Stimulated activated memory B cell treated with anti-CD40 and anti-IgM and Interleukin-4, amounts not matched to agents 10 μg/mL and 1 μg/mL and 100 μg/mL, for 72 hours (primary cell): Measurements from ENCODE around the gene CAMK1D.

ENCODE experiments used
- ATAC-seq: fragments of 150-1000 bp; cut with Tn5 transposase; 2 replicates; pipeline ENCODE4 v1.10.0; 2021
- H3K27ac Mint-ChIP-seq: one replicate; pipeline ENCODE4 v1.8.0; 2022; ENCODE audit warnings: mild to moderate bottlenecking, mixed read lengths
- H3K27me3 Mint-ChIP-seq: one replicate; pipeline ENCODE4 v1.8.0; 2022; ENCODE audit warnings: mixed read lengths
- H3K36me3 Mint-ChIP-seq: one replicate; pipeline ENCODE4 v1.8.0; 2022; ENCODE audit warnings: mixed read lengths
- H3K4me1 Mint-ChIP-seq: one replicate; pipeline ENCODE4 v1.8.0; 2022; ENCODE audit warnings: mixed read lengths
- H3K4me3 Mint-ChIP-seq: one replicate; pipeline ENCODE4 v1.8.0; 2022; ENCODE audit warnings: mild to moderate bottlenecking, moderate library complexity, mixed read lengths
- H3K9me3 Mint-ChIP-seq: one replicate; pipeline ENCODE4 v1.8.0; 2022; ENCODE audit warnings: mixed read lengths

Gene CAMK1D

GRCh38 chr10:12665501-12665900, 316.2 kb downstream of the CAMK1D start:
- ATAC-seq, result no peak
- Mint-ChIP-seq H3K36me3 (peaks cover 43% of the 10 kb centered on the region), H3K27me3 (no peaks in the 10 kb centered on the region)

GRCh38 chr10:12667052-12667451, 317.7 kb downstream of the CAMK1D start:
- Mint-ChIP-seq H3K27ac (no peak overlapping the region), H3K9me3 (no peaks in the 10 kb centered on the region), H3K27me3 (no peaks in the 10 kb centered on the region), H3K4me3 (no peak overlapping the region), H3K4me1 (no peaks in the 10 kb centered on the region), H3K36me3 (peaks cover 53% of the 10 kb centered on the region)
- ATAC-seq, result no peak

More at GRCh38 chr10:12665501-12665900, 316.2 kb downstream of the CAMK1D start:
- no peak overlapping the region for H3K27ac Mint-ChIP-seq
- peaks cover 6% of the 10 kb centered on the region for H3K4me1 Mint-ChIP-seq
- H3K9me3 Mint-ChIP-seq, result no peaks in the 10 kb centered on the region
- H3K4me3 Mint-ChIP-seq, result no peak overlapping the region

GRCh38 chr10:12668634-12669033, 319.3 kb downstream of the CAMK1D start:
- peaks cover 53% of the 10 kb centered on the region for H3K36me3 Mint-ChIP-seq

GRCh38 chr10:12670004-12670403, 320.7 kb downstream of the CAMK1D start:
- Mint-ChIP-seq H3K4me3 (no peak overlapping the region), H3K27ac (no peak overlapping the region), H3K36me3 (peaks cover 53% of the 10 kb centered on the region), H3K4me1 (no peaks in the 10 kb centered on the region), H3K9me3 (no peaks in the 10 kb centered on the region), H3K27me3 (no peaks in the 10 kb centered on the region)
- no peak for ATAC-seq

More at GRCh38 chr10:12668634-12669033, 319.3 kb downstream of the CAMK1D start:
- no peak overlapping the region for H3K27ac Mint-ChIP-seq
- ATAC-seq, result no peak
- no peaks in the 10 kb centered on the region for H3K27me3 Mint-ChIP-seq
- no peak overlapping the region for H3K4me3 Mint-ChIP-seq
- H3K9me3 Mint-ChIP-seq, result no peaks in the 10 kb centered on the region
- H3K4me1 Mint-ChIP-seq, result no peaks in the 10 kb centered on the region

DNA sequence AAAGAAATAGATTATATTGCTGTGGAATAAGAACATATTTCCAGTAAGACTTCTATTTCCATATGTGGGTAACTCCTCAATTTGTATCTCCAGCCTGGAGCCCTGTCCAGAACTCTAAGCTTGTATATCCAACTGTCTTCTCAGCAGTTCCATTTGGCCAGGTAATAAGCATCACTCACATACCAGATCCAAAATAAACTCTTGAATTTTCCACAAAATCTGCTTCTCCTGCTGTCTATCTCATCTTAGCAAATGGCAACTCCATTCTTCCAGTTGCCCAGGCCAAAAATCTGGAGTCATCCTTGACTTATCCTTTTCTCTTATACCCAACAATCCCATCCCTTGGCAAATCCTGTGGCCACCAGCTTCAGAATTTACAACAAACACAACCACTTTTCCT, 325.8 kb downstream of the CAMK1D start:
- H3K4me3 Mint-ChIP-seq, result no peak overlapping the region
- peaks cover 48% of the 10 kb centered on the region for H3K36me3 Mint-ChIP-seq
- peak overlapping the region; percentile 8 for H3K27ac Mint-ChIP-seq
- H3K4me1 Mint-ChIP-seq, result peaks cover 13% of the 10 kb centered on the region
- H3K9me3 Mint-ChIP-seq, result no peaks in the 10 kb centered on the region
- no peak for ATAC-seq
- H3K27me3 Mint-ChIP-seq, result no peaks in the 10 kb centered on the region

DNA sequence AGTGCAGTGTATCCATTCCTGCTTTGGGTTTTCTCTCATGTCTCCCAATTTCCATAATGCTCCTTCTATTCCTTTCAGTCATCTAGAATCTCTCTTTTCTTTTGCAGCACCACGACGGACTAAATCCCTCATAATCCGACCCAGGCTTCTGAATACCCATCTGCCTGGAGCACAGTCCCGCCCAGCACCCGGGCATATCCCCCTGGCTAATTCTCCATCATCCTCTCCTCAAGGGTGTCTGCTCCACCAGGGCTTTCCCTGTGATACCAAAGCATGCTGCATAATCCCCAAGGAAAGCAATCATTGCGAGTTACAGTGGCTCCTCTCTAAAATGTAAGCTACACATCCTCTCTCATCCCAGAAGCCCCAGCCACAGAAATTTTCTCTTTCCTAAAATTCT, 330.3 kb downstream of the CAMK1D start:
- H3K36me3 Mint-ChIP-seq, result peaks cover 47% of the 10 kb centered on the region
- no peak for ATAC-seq
- no peaks in the 10 kb centered on the region for H3K9me3 Mint-ChIP-seq
- H3K27ac Mint-ChIP-seq, result no peak overlapping the region
- no peaks in the 10 kb centered on the region for H3K27me3 Mint-ChIP-seq
- H3K4me3 Mint-ChIP-seq, result no peak overlapping the region
- peaks cover 29% of the 10 kb centered on the region for H3K4me1 Mint-ChIP-seq

GRCh38 chr10:12681252-12681651, 331.9 kb downstream of the CAMK1D start:
- no peak overlapping the region for H3K27ac Mint-ChIP-seq
- ATAC-seq, result no peak
- H3K9me3 Mint-ChIP-seq, result no peaks in the 10 kb centered on the region
- no peak overlapping the region for H3K4me3 Mint-ChIP-seq
- H3K4me1 Mint-ChIP-seq, result peaks cover 23% of the 10 kb centered on the region
- H3K36me3 Mint-ChIP-seq, result peaks cover 37% of the 10 kb centered on the region
- H3K27me3 Mint-ChIP-seq, result no peaks in the 10 kb centered on the region

GRCh38 chr10:12684784-12685183, 335.4 kb downstream of the CAMK1D start:
- Mint-ChIP-seq H3K9me3 (no peaks in the 10 kb centered on the region), H3K4me3 (no peak overlapping the region), H3K36me3 (peaks cover 15% of the 10 kb centered on the region), H3K27me3 (no peaks in the 10 kb centered on the region), H3K4me1 (peaks cover 16% of the 10 kb centered on the region), H3K27ac (no peak overlapping the region)
- no peak for ATAC-seq

DNA sequence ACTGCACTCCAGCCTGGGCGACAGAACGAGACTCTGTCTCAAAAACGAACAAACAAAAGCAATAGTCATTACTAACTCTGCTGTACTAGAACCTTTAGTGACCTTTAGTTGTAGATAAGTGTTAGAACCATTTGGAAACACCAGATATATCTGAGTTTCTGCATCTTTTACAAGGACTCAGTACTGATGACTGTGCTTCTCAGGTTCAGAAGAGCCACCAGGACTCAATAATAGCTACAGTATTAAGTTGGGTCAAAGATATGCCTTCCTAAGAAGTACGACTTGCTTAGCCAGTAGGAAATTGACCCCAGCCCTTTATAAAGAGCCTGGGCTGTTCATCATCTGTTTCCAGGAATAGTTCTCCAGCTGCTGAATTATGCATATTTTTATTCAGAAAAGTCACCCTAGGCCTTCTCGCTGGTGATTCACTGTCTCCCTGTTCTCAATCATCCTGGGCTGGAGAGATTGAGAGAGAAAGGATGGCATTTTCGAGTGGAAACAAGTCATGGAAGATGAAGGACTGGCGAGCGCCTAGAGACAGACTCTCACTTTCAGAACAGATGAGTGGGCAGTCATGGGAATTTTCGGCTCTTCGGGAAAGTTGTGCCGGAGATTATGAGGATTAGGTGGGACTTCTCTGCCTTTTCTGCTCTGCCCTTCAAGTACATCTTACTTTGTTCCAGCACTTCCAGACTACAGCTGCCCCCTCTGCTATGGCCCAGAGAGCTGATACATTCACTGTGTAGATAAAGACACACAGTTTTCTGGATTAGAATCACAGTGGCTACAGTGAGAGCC, 336.1 kb downstream of the CAMK1D start:
- Mint-ChIP-seq H3K36me3 (peaks cover 10% of the 10 kb centered on the region), H3K9me3 (no peaks in the 10 kb centered on the region), H3K27me3 (no peaks in the 10 kb centered on the region), H3K4me1 (peaks cover 19% of the 10 kb centered on the region), H3K27ac (no peak overlapping the region), H3K4me3 (no peak overlapping the region)
- ATAC-seq, result no peak

DNA sequence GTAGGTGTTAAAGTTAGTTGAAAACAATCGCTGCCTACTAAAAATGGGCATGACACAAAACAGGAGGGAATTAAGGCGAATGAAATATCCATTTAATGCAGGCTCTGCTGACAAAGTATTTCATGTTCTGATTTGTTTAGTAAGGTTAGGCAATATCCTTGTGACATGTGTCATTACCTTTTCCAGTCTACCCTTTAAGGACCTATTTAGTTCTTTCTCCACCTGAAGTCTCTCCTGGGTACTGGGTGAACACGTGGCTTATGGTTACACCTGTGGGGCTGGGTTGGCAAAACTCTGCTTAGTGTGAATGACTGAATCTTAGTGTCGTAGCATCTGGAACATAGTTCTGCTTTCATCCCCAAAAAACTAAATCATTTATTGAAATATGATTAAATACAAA, 338.6 kb downstream of the CAMK1D start:
- Mint-ChIP-seq H3K9me3 (no peaks in the 10 kb centered on the region), H3K27ac (no peak overlapping the region), H3K4me3 (no peak overlapping the region), H3K27me3 (no peaks in the 10 kb centered on the region), H3K4me1 (peaks cover 13% of the 10 kb centered on the region), H3K36me3 (no peaks in the 10 kb centered on the region)
- ATAC-seq, result no peak

- Mint-ChIP-seq H3K36me3 (no peaks in the 10 kb centered on the region), H3K9me3 (no peaks in the 10 kb centered on the region), H3K4me1 (peaks cover 7% of the 10 kb centered on the region), H3K4me3 (no peak overlapping the region), H3K27ac (no peak overlapping the region), H3K27me3 (no peaks in the 10 kb centered on the region)
- no peak for ATAC-seq
Measured at GRCh38 chr10:12689893-12690292, 340.5 kb downstream of the CAMK1D start.

DNA sequence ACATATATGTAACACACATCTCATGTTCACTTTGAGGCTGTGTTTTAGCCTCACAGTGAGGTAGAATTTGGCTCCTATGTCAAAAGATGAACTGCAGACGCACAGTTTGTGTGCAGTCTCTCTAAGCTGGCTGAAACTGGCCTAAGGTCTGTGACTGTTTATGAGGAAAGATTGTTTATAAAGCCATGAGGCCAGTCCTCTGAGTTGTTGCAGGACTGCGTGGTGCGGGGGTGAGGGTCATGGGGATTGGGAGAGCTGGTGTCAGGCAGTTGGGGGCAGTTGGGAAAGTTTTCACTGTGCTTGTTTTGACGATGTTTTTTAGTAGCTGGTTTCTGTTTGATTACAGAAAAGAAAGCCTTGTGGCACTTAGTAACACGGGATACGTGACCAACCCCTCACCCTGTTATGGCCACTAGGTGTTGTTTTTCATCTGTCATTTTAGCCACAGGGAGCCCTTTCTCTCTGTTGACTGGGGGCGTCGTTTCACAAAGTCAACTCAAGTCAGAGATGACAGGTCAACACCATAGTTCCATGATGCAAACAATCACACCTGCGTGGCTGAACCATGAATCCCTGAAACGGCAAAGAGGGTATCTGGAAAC, 341.3 kb downstream of the CAMK1D start:
- Mint-ChIP-seq H3K4me3 (no peak overlapping the region), H3K27me3 (no peaks in the 10 kb centered on the region), H3K27ac (peak overlapping the region; percentile 30), H3K36me3 (no peaks in the 10 kb centered on the region), H3K4me1 (peaks cover 7% of the 10 kb centered on the region), H3K9me3 (no peaks in the 10 kb centered on the region)
- no peak for ATAC-seq

DNA sequence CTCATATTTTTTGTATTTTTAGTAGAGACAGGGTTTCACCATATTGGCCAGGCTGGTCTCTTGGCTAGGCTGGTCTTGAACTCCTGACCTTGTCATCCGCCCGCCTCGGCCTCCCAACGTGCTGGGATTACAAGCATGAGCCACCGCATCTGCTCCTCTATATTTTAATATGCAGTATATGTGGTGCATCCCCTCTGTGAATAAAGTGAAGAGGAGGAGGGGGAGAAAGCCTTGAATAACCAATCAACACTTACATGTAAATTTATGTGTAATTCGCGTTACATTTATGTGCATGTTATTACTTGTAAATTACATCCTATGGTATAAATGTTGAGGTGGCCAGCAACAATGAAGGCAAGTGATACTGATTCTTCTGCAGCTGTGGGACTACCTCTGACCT, 342.2 kb downstream of the CAMK1D start:
- Mint-ChIP-seq H3K9me3 (no peaks in the 10 kb centered on the region), H3K36me3 (no peaks in the 10 kb centered on the region), H3K4me3 (no peak overlapping the region), H3K27ac (no peak overlapping the region), H3K27me3 (no peaks in the 10 kb centered on the region), H3K4me1 (peaks cover 7% of the 10 kb centered on the region)
- no peak for ATAC-seq

DNA sequence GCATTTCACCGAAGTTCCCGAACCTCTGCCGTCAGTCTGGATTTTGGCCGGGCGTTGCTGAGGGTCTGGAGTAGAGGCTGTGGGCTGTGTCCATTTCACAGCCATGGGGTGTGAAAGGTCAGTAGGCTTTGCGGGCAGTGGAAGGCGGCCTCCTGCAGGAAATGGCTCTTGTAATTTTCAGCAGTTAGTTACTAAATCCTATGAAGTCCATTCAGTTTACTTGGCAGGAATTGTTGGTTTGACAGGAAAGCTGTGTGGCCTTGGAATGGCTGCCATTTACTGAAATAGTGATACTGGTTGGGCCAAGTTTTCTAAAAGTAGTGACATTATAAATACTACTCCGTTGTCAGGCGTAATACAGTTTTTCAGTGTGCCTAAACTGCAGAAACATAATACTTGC, 348.4 kb downstream of the CAMK1D start:
- no peak for ATAC-seq
- no peak overlapping the region for H3K27ac Mint-ChIP-seq
- H3K27me3 Mint-ChIP-seq, result no peaks in the 10 kb centered on the region
- peaks cover 37% of the 10 kb centered on the region for H3K36me3 Mint-ChIP-seq
- H3K4me3 Mint-ChIP-seq, result no peak overlapping the region
- peaks cover 22% of the 10 kb centered on the region for H3K4me1 Mint-ChIP-seq
- no peaks in the 10 kb centered on the region for H3K9me3 Mint-ChIP-seq

- ATAC-seq, result no peak
- Mint-ChIP-seq H3K4me3 (no peak overlapping the region), H3K36me3 (peaks cover 37% of the 10 kb centered on the region), H3K9me3 (no peaks in the 10 kb centered on the region), H3K4me1 (peaks cover 24% of the 10 kb centered on the region), H3K27ac (no peak overlapping the region), H3K27me3 (no peaks in the 10 kb centered on the region)
Measured at GRCh38 chr10:12699258-12699700, 349.9 kb downstream of the CAMK1D start.
